HG03432 (cell line): Measurements from ENCODE around the gene TMEM9.

Experiments
- ATAC-seq: cut with Tn5 transposase; IDR thresholded peaks from one replicate; pipeline ENCODE4 v1.9.1; 2021; ENCODE audit warnings: mild to moderate bottlenecking, moderate library complexity; ENCODE audit not compliant: unreplicated experiment

Gene TMEM9

GRCh38 chr1:201088395-201088794, 65.9 kb downstream of the TMEM9 start:
- ATAC-seq: no peak

- no peak for ATAC-seq
These were observed 68.2 kb downstream of the TMEM9 start for GRCh38 chr1:201085902-201086735.
